Mononuclear cell (primary cell): ENCODE measurements around the gene FCSK. TPM values are rescaled to one million over a fixed set of nuclear protein-coding genes. Genes with fewer than 3 reads are reported as not detected.
A peak's percentile ranks its signal among the peaks of the same experiment; 100 is the strongest.
"Not testable (repeated sequence)": the region's sequence is repeated elsewhere in the genome, so short reads cannot be mapped to it uniquely, and the experiment has no call there.

Experiments
- H3K27me3 ChIP-seq: 2 replicates; pipeline ENCODE4 v1.6.0; 2011; ENCODE audit warnings: low read length, control low read depth; ENCODE audit not compliant: insufficient read depth
- H3K4me1 ChIP-seq: 2 replicates; pipeline ENCODE4 v1.5.1; 2011; ENCODE audit warnings: mild to moderate bottlenecking, low read length, control low read depth; ENCODE audit not compliant: insufficient read depth
- H3K4me3 ChIP-seq: 2 replicates; pipeline ENCODE4 v1.5.1; 2011; ENCODE audit warnings: mild to moderate bottlenecking, low read length, moderate library complexity
- H3K9me3 ChIP-seq: 2 replicates; pipeline ENCODE4 v1.5.1; 2011; ENCODE audit warnings: low read depth, mild to moderate bottlenecking, control low read depth, low read length
- total RNA-seq: library from RNA; depleted of rRNA; stranded (reverse); fragments of >200 nt; gene quantifications from one replicate; pipeline ENCODE4 v1.2.3, GENCODE V29; 2012

Gene FCSK
- 9.2 TPM for total RNA-seq

DNA sequence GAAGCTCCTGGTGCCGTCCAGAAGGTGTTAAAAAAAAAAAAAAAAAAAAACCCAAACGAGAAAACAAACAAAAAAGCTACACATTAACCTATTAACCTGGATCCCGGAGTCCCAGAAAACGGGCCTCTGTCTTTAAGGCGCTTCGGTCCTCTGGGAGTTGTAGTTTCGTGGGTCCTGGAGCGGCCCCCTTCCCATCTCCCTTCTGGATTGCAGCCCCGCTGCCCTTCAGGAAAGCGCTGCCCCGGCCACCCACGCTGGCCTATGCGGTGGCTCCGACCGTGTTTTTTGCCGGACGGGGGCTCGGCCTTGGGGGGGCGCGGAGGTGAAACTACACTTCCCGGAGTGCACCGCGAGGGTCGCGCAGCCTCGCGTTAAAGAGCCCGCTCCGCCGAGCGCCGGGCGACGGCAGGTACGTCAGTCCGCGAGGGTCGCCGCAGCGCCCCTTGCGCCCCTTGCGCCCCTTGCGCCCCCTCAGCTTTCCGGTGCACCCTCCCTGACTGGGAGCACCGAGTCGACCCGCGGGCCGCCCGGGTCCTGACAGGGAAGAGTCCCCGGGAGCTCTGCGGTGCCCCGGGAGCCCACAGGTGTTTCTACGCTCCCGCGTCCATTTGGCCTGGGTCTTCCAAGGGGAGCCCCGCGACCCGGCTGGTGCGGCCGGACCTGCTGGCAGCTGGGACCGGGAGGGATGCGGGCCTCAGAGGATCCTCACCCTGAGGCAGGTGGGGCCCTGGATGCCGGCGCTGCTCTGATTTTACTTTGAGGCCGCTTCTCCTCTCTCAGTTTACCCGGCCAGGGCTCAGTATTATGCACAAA is at the start of gene FCSK:
TSS of gene FCSK (plus strand) at position 374 of the 813 bp plus-strand sequence. CDS start 8,596 bp downstream, outside the sequence.
- Histone ChIP-seq H3K4me3 (peak within 1 kb of the TSS; percentile 86), H3K4me1 (peaks cover 20% of the 10 kb centered on the region), H3K27me3 (no peaks in the 10 kb centered on the region), H3K9me3 (no peaks in the 10 kb centered on the region)

DNA sequence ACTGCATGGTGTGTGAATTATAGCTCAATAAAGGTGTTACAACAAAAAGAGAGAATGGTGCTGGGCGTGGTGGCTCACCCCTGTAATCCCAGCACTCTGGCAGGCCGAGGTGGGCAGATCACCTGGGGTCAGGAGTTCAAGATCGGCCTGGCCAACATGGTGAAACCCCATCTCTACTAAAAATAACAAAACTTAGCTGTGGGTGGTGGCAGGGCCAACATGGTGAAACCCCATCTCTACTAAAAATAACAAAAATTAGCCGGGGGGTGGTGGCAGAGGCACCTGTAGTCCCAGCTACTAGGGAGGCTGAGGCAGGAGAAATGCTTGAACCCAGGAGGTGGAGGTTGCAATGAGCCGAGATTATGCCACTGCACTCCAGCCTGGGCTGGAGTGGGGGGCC is 48.3 kb upstream of the FCSK start:
- not testable (repeated sequence) for H3K9me3 ChIP-seq, H3K27me3 ChIP-seq, H3K4me3 ChIP-seq
- H3K4me1 ChIP-seq, result peaks cover 62% of the 10 kb centered on the region

DNA sequence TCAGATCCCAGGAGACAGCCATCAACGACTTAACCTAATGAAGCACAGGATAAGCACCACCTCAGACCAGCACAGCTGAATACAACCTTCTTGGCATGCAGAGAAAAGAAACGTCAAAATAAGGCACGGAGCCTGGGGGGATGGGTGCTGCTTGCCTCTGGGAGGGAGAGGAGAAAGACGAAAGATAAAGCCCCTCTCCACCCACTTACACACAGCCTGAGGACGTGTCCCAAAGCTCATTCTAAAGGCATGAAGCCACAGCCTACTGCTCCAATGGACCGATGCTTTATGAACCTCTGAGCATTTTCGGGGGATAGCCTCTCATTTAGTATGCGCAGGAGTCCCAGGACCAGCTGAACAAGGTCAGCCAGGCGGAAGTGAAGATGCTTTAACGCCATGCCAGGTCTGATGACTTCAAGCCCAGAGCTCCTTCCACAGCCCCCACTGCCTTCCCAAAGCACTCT is 46.6 kb upstream of the FCSK start:
- H3K4me1 ChIP-seq, result peaks cover 50% of the 10 kb centered on the region
- no peaks in the 10 kb centered on the region for H3K27me3 ChIP-seq
- no peaks in the 10 kb centered on the region for H3K9me3 ChIP-seq
- no peak overlapping the region for H3K4me3 ChIP-seq

- Histone ChIP-seq H3K4me1 (peaks cover 21% of the 10 kb centered on the region), H3K27me3 (no peaks in the 10 kb centered on the region), H3K4me3 (no peak overlapping the region), H3K9me3 (no peaks in the 10 kb centered on the region)
Observed at GRCh38 chr16:70410734-70411133, 43.7 kb upstream of the FCSK start.

- no peaks in the 10 kb centered on the region for H3K27me3 ChIP-seq
- H3K4me1 ChIP-seq, result peaks cover 18% of the 10 kb centered on the region
- H3K9me3 ChIP-seq, result no peaks in the 10 kb centered on the region
- H3K4me3 ChIP-seq, result no peak overlapping the region
Observed at GRCh38 chr16:70412385-70412784, 42.0 kb upstream of the FCSK start.

DNA sequence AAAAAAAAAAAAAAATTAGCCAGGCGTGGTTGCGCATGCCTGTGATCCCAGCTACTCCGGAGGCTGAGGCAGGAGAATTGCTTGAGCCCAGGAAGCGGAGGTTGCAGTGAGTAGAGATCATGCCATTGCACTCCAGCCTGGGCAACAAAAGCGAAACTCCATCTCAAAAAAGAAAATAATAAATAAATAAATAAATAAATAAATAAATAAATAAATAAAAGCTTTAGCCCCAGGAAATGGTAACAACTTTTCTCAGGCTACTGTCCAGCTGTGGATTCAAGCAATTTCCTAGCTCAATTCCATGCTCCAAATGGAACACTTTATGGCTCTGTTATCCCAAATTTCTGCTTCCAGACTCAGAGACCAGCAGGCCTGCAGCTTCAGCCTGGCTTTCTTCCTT is 40.8 kb upstream of the FCSK start:
- peaks cover 16% of the 10 kb centered on the region for H3K4me1 ChIP-seq
- H3K27me3 ChIP-seq, H3K4me3 ChIP-seq, H3K9me3 ChIP-seq: not testable (repeated sequence)

- no peaks in the 10 kb centered on the region for H3K27me3 ChIP-seq
Observed at GRCh38 chr16:70416748-70417616, 37.4 kb upstream of the FCSK start.

GRCh38 chr16:70417661-70418060 is 36.7 kb upstream of the FCSK start:
- Histone ChIP-seq H3K27me3 (no peaks in the 10 kb centered on the region), H3K4me1 (peaks cover 39% of the 10 kb centered on the region), H3K9me3 (no peaks in the 10 kb centered on the region), H3K4me3 (no peak overlapping the region)

More at GRCh38 chr16:70416748-70417616, 37.4 kb upstream of the FCSK start:
- H3K4me1 ChIP-seq, result peaks cover 33% of the 10 kb centered on the region
- H3K9me3 ChIP-seq, result no peaks in the 10 kb centered on the region
- no peak overlapping the region for H3K4me3 ChIP-seq

DNA sequence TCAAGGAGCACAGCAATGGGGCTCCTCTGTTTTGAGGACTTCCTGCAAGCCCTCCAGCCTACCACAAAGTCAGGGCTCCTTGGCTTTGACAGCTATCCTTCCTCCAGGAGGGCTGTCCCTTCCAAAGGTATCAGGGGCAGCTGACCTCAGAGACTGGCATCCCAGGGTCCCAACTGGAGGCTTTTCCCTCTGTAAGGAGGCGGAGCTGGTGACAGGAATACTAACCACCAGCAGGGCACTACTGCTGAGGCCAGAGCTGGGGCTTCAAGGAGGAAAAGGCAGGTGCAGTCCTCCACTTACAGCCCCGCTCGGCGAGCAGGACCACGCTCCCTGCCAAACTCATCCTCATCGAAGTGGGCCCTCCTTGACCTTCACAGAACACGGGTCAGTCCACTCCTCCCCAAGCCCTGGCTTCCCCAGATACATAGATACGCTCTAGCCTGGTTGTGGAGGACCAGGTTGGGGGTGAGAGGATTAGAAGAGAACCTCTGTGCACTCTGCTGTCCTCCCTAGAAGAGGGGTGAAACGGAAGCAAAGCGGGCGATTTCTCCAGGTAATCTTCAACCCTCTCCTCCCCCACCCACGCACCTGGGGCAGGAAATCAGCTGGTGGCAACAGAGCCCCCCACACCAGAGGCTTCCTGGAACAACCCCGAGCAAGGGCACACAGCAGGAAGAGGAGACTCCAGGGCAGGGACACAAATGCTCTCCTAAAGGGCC is 36.0 kb upstream of the FCSK start:
- Histone ChIP-seq H3K4me3 (no peak overlapping the region), H3K4me1 (peaks cover 47% of the 10 kb centered on the region), H3K27me3 (no peaks in the 10 kb centered on the region), H3K9me3 (no peaks in the 10 kb centered on the region)

- Histone ChIP-seq H3K4me1 (peaks cover 50% of the 10 kb centered on the region), H3K9me3 (no peaks in the 10 kb centered on the region), H3K27me3 (no peaks in the 10 kb centered on the region), H3K4me3 (no peak overlapping the region)
Observed at GRCh38 chr16:70418993-70419318, 35.4 kb upstream of the FCSK start.

GRCh38 chr16:70419384-70420327 is 34.7 kb upstream of the FCSK start:
- no peak overlapping the region for H3K4me3 ChIP-seq
- H3K27me3 ChIP-seq, result no peaks in the 10 kb centered on the region
- H3K9me3 ChIP-seq, result no peaks in the 10 kb centered on the region
- peaks cover 55% of the 10 kb centered on the region for H3K4me1 ChIP-seq

- no peak overlapping the region for H3K4me3 ChIP-seq
- H3K27me3 ChIP-seq, result no peaks in the 10 kb centered on the region
- peaks cover 68% of the 10 kb centered on the region for H3K4me1 ChIP-seq
- H3K9me3 ChIP-seq, result no peaks in the 10 kb centered on the region
Observed at GRCh38 chr16:70421014-70421413, 33.4 kb upstream of the FCSK start.

DNA sequence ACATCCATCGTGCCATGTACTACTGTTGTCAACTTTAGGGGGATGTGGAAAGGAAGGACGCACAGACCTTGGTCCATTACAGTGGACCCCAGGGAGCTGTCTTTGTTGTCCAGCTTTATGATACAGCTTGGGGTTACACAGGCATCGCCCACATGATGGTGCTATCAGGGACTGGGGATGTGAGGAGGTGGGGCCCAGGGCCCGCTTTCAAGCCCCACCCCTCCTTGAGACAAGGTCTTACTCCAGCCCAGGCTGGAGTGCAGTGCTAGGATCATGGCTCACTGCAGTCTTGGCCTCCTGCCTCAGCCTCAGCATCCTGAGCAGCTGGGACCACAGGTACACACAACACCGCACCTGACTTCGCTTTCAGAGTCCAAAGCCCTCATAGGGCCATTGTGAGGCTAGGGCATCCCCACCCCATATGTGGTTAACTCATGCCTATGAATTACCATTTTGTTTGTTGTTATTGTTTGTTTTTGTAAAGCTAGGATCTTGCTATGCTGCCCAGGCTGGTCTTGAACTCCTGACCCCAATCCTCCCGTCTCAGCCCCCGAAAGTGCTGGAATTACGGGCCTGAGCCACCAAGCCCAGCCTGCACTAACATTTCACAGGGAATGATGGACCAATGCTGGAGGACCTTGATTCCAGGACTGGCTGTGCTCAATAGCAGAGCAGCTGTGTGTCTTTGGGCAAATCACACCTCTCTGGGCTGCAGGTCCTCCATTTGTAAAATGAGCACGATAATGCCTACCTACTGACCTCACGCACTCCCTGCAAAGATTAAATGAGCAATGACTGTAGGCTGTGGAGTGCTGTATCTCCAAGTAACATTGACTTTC is 32.7 kb upstream of the FCSK start:
- H3K4me1 ChIP-seq, result peaks cover 71% of the 10 kb centered on the region
- no peaks in the 10 kb centered on the region for H3K9me3 ChIP-seq
- no peaks in the 10 kb centered on the region for H3K27me3 ChIP-seq
- no peak overlapping the region for H3K4me3 ChIP-seq
